KOPT-K1 (cell line): ENCODE results near the gene EFEMP2.

Experiments used
- H3K27ac ChIP-seq: fragments of 200-600 bp; sonication (generic); 2 replicates; pipeline ENCODE4 v1.5.1; 2016; ENCODE audit warnings: antibody characterized with exemption, mild to moderate bottlenecking, low read depth, low read length; ENCODE audit not compliant: poor library complexity, severe bottlenecking
- H3K36me3 ChIP-seq: fragments of 200-600 bp; sonication (generic); 2 replicates; pipeline ENCODE4 v1.5.1; 2017; ENCODE audit warnings: antibody characterized with exemption, mild to moderate bottlenecking, low read length, moderate library complexity; ENCODE audit not compliant: insufficient read depth
- H3K9me3 ChIP-seq: fragments of 200-600 bp; sonication (generic); 2 replicates; pipeline ENCODE4 v1.5.1; 2017; ENCODE audit warnings: antibody characterized with exemption, low read length, mild to moderate bottlenecking; ENCODE audit not compliant: insufficient read depth, poor library complexity, severe bottlenecking

EFEMP2 gene

DNA sequence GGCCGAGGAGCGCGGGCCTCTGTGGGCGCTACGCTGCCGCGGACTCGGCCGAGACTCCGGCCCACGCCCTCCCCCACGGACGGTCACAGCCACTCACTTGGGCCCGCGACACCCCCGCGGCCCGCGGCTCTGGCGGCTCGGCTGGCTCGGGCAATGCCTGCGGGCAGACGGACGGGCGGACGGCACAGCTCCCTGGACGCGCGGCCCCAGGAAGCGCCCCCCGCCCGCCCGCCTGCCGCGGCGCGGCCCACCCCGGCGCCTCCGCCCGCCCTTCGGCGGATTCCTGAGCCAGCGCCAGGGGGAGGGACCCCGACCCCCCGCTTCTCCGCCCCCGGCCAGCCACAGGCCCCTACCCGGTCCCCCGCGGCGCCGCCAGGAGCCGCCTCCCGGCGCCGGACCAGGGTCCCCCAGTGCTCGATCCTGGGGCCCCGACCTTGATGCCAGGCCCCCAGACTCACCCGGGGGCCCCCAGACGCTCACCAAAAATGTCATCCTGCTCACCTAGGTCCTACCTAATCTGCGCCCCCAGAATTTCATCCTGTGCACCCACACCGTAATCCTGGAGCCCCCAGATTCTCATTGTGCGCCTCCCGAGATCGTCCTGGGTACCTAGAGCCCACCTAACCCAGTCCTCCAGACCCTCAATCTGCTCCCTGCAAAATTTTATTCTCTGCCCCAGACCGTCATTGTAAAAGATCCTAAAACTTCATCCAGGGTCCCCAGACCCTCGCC lies at the start of gene EFEMP2:
EFEMP2 (minus strand) TSS at position 215 of the 732 bp plus-strand sequence. CDS start 446 bp downstream, outside the sequence.
- Histone ChIP-seq H3K36me3 (no peaks in the 10 kb centered on the region), H3K27ac (peak within 1 kb of the TSS; percentile 62), H3K9me3 (no peaks in the 10 kb centered on the region)

DNA sequence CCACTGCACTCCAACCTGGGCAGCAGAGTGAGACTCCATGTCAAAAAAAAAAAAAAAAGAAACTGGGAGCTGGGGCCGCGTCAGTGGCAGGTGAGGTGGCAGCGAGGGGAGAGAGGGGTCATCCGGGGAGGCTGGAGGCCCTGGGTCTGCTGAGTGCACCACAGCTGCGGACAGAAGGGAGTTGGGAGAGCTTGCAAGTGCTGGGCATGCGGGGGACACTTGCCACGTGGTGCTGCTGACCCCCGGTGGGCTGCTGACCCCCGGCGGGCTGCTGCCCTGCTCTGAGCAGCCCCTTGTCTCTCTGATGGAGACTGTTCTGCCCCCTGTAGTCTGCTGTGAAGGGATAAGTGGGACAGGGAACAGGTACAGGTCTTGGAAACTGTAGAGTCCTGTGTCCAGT lies 49.3 kb upstream of the EFEMP2 start:
- no peaks in the 10 kb centered on the region for H3K9me3 ChIP-seq
- H3K36me3 ChIP-seq = peaks cover 43% of the 10 kb centered on the region
- no peak overlapping the region for H3K27ac ChIP-seq

DNA sequence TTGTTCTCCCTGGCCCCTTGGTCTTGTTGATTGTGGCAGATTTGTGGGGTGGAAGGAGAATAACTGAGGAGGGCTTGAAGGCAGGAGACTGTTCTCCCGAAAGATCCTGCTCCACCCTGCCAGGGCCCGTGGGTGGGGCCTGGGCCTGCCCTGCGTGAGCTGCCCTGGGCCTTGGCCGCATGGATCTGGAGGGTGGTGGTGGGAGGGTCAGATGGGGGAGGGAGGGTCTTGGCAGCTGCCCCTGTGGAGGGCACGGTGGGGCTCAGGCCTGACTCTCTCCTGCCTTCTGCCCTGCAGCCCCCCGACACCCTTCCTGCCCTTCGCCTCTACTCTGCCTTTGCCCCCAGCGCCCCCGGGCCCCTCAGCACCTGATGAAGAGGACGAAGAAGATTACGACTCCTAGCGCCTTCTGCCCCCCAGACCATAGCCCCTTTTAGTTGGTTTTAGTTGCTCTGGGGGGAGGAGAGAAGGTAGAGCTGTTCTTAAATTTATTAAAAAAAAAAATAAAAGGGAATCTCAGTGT lies 48.5 kb upstream of the EFEMP2 start:
- Histone ChIP-seq H3K36me3 (peaks cover 43% of the 10 kb centered on the region), H3K27ac (peak overlapping the region; percentile 84), H3K9me3 (no peaks in the 10 kb centered on the region)

DNA sequence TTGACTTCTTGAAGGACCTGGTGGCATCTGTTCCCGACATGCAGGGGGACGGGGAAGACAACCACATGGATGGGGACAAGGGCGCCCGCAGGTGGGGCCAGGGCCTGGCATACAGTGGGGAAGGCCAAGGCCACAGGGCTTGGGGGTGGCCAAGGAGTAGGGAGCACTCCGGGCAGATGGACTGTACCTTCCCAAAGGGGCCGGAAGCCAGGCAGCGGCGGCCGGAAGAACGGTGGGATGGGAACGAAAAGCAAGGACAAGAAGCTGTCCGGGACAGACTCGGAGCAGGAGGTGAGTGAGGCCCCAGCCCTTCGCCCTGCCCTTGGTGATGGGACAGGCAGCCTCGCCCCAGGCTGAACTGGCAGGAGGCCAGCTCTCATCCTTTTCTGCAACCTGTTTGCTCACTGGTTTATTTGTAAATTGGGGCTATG lies 47.8 kb upstream of the EFEMP2 start:
- Histone ChIP-seq H3K9me3 (no peaks in the 10 kb centered on the region), H3K27ac (peak overlapping the region; percentile 84), H3K36me3 (peaks cover 42% of the 10 kb centered on the region)

DNA sequence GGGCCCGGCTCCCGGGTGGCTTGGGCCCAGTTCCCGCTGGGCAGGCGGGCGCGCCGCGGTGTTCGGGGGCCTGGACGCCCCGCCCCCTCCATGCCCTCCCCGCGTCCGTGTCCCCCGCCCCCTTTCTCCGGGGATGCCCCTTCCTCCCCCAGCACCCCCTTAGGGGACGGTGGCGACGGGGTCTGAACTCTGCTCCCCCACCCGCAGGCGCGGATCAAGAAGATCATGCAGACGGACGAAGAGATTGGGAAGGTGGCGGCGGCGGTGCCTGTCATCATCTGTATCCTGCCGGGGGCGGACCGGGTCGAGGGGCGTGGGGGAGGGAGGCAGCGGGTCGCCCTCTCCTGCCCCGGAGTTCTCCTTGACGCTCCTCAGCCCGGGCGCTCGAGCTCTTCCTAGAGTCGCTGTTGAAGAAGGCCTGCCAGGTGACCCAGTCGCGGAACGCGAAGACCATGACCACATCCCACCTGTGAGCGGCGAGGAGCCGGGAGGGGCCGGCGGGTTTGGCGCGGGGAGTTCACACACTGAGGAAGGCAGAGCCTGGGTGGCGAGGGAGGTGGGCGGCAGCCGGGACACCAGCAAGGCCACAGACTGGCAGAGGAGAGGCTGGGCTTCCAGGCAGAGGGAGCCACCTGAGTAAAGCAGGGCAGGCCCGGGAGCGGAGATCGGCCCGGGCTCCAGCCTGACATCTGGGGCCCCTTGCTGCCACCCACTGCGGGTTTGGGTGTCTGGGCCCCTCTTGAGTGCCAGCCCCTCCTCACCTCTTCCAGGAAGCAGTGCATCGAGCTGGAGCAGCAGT lies 47.2 kb upstream of the EFEMP2 start:
- H3K9me3 ChIP-seq = no peaks in the 10 kb centered on the region
- H3K36me3 ChIP-seq = peaks cover 37% of the 10 kb centered on the region
- H3K27ac ChIP-seq = peak overlapping the region; percentile 84

DNA sequence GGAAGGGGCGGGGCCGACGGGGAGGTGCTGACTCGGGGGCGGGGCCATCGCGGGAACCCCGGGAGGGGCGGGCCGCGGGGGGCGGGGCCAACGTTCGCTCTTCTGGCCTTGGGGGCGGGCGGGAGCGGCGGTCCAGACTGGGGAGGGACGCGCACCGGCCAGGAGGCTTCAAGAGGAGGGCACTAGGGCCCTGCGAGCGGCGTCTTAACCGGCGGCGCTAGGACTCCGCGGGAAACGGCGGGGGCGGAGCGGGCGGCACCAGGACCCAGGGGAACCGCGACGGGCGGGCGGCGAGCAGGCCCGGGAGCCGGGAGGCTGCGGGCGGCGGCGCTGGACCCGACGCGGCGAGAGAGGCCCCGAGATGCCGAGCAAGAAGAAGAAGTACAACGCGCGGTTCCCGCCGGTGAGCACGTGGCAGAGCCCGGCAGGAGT lies 46.6 kb upstream of the EFEMP2 start, which contains the start of gene DRAP1:
DRAP1 (plus strand) TSS at position 286 of the 432 bp plus-strand sequence; CDS start at position 362, 76 bp downstream.
- Histone ChIP-seq H3K36me3 (peaks cover 31% of the 10 kb centered on the region), H3K27ac (peak within 1 kb of the TSS; percentile 90), H3K9me3 (no peaks in the 10 kb centered on the region)

DNA sequence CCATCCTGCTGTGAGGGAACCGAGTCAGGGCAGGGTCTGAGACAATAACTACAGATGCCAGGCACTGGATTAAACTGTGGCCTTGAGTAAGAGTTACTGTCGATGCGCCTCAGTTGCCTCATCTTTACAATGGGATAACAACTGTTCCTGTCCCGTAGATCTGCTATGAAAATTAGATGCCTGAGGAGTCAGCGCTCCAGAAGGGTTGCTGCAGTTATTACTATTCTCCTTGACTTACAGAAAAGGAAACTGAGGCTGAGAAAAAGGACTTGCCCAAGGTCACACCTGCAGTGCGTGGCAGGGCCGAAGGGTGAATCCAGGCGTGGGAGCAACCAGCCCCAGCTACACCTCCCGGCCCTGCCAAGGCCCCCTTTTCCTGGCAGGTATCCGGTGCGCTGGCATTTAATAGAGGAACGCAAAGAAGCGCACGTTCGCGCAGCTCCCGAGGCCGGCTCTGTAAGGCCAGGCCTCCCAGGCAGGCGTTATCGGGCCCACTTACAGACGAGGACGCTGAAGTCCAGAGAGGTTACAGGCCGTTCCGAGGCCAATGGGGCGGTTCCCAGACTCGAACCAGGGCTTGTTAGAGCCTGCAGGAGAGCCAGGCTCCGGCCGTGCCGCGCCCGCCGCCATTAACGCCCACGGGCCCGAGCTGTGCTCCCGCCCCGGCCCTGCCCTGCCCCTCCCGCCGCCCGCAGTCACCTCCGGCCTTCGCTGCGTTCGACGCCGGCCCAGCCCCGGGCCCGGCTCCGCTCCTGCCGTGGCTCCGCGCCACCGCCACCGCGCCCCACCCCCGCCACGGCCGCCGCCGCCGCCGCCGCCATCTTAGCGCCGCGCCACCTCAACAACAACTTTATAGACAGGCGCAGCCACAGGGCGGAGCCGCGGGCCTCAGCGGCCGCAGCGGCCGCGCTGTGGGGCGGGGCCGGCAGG lies 45.9 kb upstream of the EFEMP2 start, which contains the start of gene C11orf68:
C11orf68 (minus strand) TSS at position 852 of the 930 bp plus-strand sequence; CDS start at position 821, 31 bp downstream.
- peaks cover 29% of the 10 kb centered on the region for H3K36me3 ChIP-seq
- peak within 1 kb of the TSS; percentile 90 for H3K27ac ChIP-seq
- H3K9me3 ChIP-seq = no peaks in the 10 kb centered on the region

DNA sequence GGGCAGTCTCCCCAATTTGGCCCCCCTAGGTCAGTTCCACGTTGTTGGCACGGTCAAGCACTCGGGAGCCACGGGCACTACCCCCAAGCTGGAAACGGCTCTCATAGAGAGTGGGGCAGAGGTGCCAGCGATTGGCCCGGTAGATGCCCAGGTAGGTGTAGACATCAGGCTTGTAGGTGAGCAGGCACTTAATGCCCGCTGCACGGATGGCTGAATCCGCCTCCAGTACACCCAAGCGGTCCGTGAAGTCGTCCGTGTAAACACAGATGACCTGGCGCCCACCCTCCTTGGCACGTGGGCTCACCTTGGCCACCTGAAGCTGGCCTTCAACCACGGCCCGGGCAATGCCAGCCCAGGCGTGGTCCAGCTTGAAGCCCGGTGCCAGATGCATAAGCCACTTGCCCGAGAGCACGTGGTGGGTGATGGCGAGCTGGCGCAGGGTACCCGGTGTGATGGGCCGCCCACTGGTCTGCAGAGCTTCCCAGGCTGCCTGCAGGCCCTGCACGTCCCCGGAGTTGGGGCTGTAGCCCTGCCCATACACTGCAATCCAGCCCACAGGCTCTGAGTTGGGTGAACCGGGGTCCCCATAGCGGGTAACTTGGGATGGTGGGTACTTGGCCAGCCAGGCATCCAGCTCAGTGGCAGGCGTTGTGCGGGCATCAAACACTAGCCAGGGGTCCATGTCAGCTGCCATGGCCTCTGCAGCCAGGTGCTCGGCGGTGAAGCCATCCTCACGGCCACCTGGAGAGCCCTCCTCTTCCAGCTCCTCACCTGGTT lies 45.0 kb upstream of the EFEMP2 start:
- Histone ChIP-seq H3K9me3 (no peaks in the 10 kb centered on the region), H3K36me3 (peaks cover 20% of the 10 kb centered on the region), H3K27ac (peak overlapping the region; percentile 90)

DNA sequence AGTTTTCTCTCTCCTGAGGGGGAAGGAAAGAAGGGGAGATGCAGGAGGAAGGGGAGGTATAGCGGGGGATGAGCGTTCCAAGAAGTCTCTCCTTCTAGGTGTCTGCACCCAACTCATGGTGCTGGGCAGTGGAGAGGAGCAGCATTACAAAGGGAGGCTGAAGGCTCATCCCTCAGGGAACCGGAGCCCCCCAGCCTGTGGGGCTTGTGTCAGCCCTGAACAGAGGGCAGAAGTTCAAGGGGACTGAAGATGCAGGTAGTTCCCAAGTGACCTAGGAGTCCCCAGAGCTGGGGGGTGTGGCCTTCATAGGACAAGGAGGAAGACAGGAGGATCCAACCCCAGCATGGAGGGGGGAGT lies 44.5 kb upstream of the EFEMP2 start:
- no peak overlapping the region for H3K27ac ChIP-seq
- no peaks in the 10 kb centered on the region for H3K9me3 ChIP-seq
- peaks cover 15% of the 10 kb centered on the region for H3K36me3 ChIP-seq

DNA sequence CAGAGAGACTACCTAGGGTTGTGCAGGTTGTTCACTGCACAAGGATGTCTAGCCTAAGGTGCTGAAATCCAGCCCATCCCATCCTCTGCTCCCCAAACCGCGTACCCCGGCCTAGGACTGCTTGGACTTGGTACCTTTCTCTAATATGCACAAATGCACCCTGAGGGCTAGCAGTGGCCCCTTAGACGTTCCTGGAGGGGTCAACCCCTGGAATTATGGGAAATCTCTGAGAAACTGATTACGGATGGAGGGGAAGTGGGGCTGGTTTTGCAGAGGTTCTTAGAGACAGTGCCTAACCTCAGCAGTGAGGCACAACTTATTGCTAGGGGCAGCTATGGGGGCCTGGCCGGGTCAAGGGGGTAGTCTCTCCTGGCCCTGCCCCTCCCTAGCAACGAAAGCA lies 43.8 kb upstream of the EFEMP2 start:
- peaks cover 8% of the 10 kb centered on the region; the same call in 1 of the 2 replicates for H3K36me3 ChIP-seq
- no peaks in the 10 kb centered on the region for H3K9me3 ChIP-seq
- no peak overlapping the region for H3K27ac ChIP-seq

DNA sequence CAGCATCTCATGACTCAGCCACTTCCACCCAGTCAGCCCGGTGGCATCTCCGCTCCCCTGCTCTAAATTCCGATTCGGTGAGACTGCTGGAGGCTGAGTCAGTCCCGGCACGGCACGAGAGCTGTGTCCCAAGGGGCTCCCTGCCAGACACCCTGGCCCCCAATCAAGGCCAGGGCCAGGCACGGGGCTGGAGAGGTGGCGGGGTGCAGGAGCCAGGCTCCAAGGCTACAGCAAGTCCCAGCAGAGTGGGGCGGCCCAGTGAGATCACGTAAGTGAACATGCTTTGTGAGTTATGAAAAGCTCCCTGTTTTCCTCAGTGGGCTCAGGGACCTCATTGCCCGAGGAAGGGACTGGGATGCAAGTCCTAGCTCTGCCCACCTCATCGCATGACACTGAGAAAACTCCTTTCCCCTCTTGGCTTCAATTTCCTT lies 43.2 kb upstream of the EFEMP2 start:
- peaks cover 4% of the 10 kb centered on the region; the same call in 1 of the 2 replicates for H3K36me3 ChIP-seq
- no peak overlapping the region for H3K27ac ChIP-seq
- no peaks in the 10 kb centered on the region for H3K9me3 ChIP-seq

DNA sequence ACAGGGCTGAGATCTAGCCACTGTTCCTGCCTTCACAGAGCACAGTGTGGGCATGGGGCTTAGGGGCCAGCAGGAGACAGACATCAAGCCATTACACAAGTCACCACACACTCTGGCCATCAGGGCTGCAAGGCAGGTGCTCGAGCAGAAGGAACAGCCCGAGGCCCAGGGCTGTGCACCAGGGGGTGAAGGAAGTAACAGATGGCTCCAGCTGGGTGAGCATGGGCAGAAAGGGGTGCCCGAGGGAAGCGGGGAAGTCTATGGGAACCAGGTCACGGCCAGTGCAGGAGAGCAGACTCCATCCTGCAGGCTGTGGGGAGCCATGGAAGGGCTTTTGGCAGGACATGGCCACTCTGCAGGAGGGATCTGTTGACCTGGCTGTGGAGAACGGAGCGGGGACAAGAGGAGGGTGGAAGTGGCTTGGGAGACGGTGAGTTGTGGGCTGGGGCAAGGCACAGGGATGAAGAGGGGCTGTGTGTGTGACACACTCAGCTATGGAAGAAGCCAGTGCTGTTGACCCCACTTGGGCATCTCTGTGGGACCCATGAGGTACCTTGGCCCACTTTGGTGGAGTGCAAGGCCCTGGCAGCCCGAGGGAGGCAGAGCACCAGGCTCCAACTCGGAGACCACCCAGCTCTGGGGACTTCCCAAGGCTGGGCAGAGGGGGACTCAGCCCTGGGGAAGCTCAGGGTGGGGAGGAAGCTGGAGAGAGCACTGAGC lies 42.7 kb upstream of the EFEMP2 start:
- Histone ChIP-seq H3K27ac (no peak overlapping the region), H3K36me3 (no peaks in the 10 kb centered on the region), H3K9me3 (no peaks in the 10 kb centered on the region)

DNA sequence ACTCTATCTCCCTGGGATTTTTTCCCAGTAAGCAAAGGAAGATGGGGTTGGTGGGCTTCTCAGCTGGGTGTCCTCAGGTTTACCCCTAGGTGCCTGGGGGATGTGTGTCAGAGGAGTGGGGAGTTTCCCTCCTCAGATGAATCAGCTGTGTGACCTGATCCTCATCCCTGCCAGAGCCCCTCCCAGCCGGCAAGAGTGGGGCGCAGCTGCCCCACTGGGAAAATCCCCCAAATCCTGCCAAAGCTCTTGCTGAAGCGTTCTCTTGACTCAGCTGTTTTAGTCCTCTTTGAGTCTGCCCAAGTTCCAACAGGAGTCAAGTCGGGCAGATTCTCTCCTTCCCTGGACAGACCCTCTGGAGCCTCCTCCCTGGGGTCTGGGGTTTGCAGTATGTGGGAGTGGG lies 40.2 kb upstream of the EFEMP2 start:
- Histone ChIP-seq H3K9me3 (no peaks in the 10 kb centered on the region), H3K36me3 (no peaks in the 10 kb centered on the region), H3K27ac (no peak overlapping the region)
